Muscle layer of duodenum (tissue), 2 donors: Measurements from ENCODE around the gene TJP1.
"Not testable (repeated sequence)": the region's sequence is repeated elsewhere in the genome, so short reads cannot be mapped to it uniquely, and the experiment has no call there.

ENCODE experiments used
- H3K27ac ChIP-seq: one replicate; pipeline ENCODE4 v1.7.0; 2013; ENCODE audit warnings: mild to moderate bottlenecking, low read length
- H3K27me3 ChIP-seq: one replicate; pipeline ENCODE4 v1.7.0; 2013; ENCODE audit warnings: low read depth, mild to moderate bottlenecking, control low read depth, low read length
- H3K36me3 ChIP-seq, 2 donors: one replicate each; pipeline ENCODE4 v1.7.0; 2013; ENCODE audit warnings: low read length in 2 of 2, control low read depth in 1 of 2, mild to moderate bottlenecking in 1 of 2; ENCODE audit not compliant: insufficient read depth in 2 of 2, control insufficient read depth in 1 of 2
- H3K4me1 ChIP-seq, 2 donors: one replicate each; pipeline ENCODE4 v1.7.0; 2013; ENCODE audit warnings: low read length in 2 of 2, mild to moderate bottlenecking in 2 of 2, control low read depth in 1 of 2, moderate library complexity in 1 of 2; ENCODE audit not compliant: insufficient read depth in 2 of 2, control insufficient read depth in 1 of 2
- H3K4me3 ChIP-seq, 2 donors: one replicate each; pipeline ENCODE4 v1.7.0; 2013; ENCODE audit warnings: low read length in 2 of 2, low read depth in 1 of 2, mild to moderate bottlenecking in 1 of 2
- H3K9me3 ChIP-seq, 2 donors: one replicate each; pipeline ENCODE4 v1.7.0; 2013; ENCODE audit warnings: low read length in 2 of 2, control low read depth in 1 of 2, mild to moderate bottlenecking in 1 of 2; ENCODE audit not compliant: control insufficient read depth in 1 of 2
- donor health status: healthy.

TJP1 gene

GRCh38 chr15:29677455-29677854 is 144.8 kb downstream of the TJP1 start:
- H3K36me3 ChIP-seq = no peaks in the 10 kb centered on the region
- peaks cover 0 to 3% of the 10 kb centered on the region in 2 donors for H3K4me1 ChIP-seq
- H3K9me3 ChIP-seq = no peaks in the 10 kb centered on the region
- H3K4me3 ChIP-seq = no peak overlapping the region
- H3K27me3 ChIP-seq = no peaks in the 10 kb centered on the region
- H3K27ac ChIP-seq = no peak overlapping the region

- no peak overlapping the region for H3K27ac ChIP-seq
- peaks cover 0 to 3% of the 10 kb centered on the region in 2 donors for H3K4me1 ChIP-seq
These were observed 145.3 kb downstream of the TJP1 start for GRCh38 chr15:29676961-29677402.

GRCh38 chr15:29676374-29676960 is 145.8 kb downstream of the TJP1 start:
- H3K9me3 ChIP-seq, H3K4me3 ChIP-seq, H3K27me3 ChIP-seq, H3K27ac ChIP-seq, H3K4me1 ChIP-seq, H3K36me3 ChIP-seq: not testable (repeated sequence)

More at GRCh38 chr15:29676961-29677402, 145.3 kb downstream of the TJP1 start:
- Histone ChIP-seq H3K27me3 (no peaks in the 10 kb centered on the region), H3K9me3 (no peaks in the 10 kb centered on the region), H3K4me3 (no peak overlapping the region), H3K36me3 (no peaks in the 10 kb centered on the region)

GRCh38 chr15:29675791-29676301 is 146.4 kb downstream of the TJP1 start:
- Histone ChIP-seq H3K27ac (no peak overlapping the region), H3K9me3 (no peaks in the 10 kb centered on the region), H3K36me3 (no peaks in the 10 kb centered on the region), H3K27me3 (no peaks in the 10 kb centered on the region), H3K4me1 (peaks cover 0 to 3% of the 10 kb centered on the region in 2 donors), H3K4me3 (peak overlapping the region in 1 of 2 donors; percentile 79)

GRCh38 chr15:29674661-29675533 is 147.4 kb downstream of the TJP1 start:
- no peaks in the 10 kb centered on the region for H3K9me3 ChIP-seq
- H3K36me3 ChIP-seq = no peaks in the 10 kb centered on the region
- H3K4me1 ChIP-seq = peaks cover 3 to 6% of the 10 kb centered on the region in 2 donors
- no peak overlapping the region for H3K27ac ChIP-seq
- H3K27me3 ChIP-seq = no peaks in the 10 kb centered on the region
- peak overlapping the region; percentile 30 to 79 for H3K4me3 ChIP-seq

- Histone ChIP-seq H3K27ac (no peak overlapping the region), H3K4me1 (peaks cover 3 to 6% of the 10 kb centered on the region in 2 donors), H3K4me3 (no peak overlapping the region), H3K9me3 (no peaks in the 10 kb centered on the region), H3K27me3 (no peaks in the 10 kb centered on the region), H3K36me3 (no peaks in the 10 kb centered on the region)
These were observed 149.1 kb downstream of the TJP1 start for GRCh38 chr15:29672923-29673809.

GRCh38 chr15:29672446-29672845 is 149.8 kb downstream of the TJP1 start:
- no peak overlapping the region for H3K27ac ChIP-seq
- H3K4me1 ChIP-seq = peaks cover 3 to 6% of the 10 kb centered on the region in 2 donors

GRCh38 chr15:29672046-29672445 is 150.2 kb downstream of the TJP1 start:
- not testable (repeated sequence) for H3K9me3 ChIP-seq, H3K27ac ChIP-seq, H3K4me1 ChIP-seq, H3K4me3 ChIP-seq, H3K27me3 ChIP-seq, H3K36me3 ChIP-seq

More at GRCh38 chr15:29672446-29672845, 149.8 kb downstream of the TJP1 start:
- Histone ChIP-seq H3K27me3 (no peaks in the 10 kb centered on the region), H3K9me3 (no peaks in the 10 kb centered on the region), H3K4me3 (no peak overlapping the region), H3K36me3 (no peaks in the 10 kb centered on the region)

GRCh38 chr15:29670998-29671981 is 151.0 kb downstream of the TJP1 start:
- Histone ChIP-seq H3K4me3 (peak overlapping the region in 1 of 2 donors; percentile 33), H3K27ac (peak overlapping the region; percentile 63), H3K36me3 (no peaks in the 10 kb centered on the region), H3K4me1 (peaks cover 3 to 6% of the 10 kb centered on the region in 2 donors), H3K27me3 (no peaks in the 10 kb centered on the region), H3K9me3 (no peaks in the 10 kb centered on the region)

- H3K36me3 ChIP-seq = no peaks in the 10 kb centered on the region
- no peaks in the 10 kb centered on the region for H3K27me3 ChIP-seq
- no peak overlapping the region for H3K4me3 ChIP-seq
- H3K9me3 ChIP-seq = no peaks in the 10 kb centered on the region
- peaks cover 3 to 6% of the 10 kb centered on the region in 2 donors for H3K4me1 ChIP-seq
- peak overlapping the region; percentile 63 for H3K27ac ChIP-seq
These were observed 152.0 kb downstream of the TJP1 start for GRCh38 chr15:29670266-29670665.
